ENCODE results near the gene ERCC2.

The ERCC2 gene

GRCh38 chr19:45368127-45368526, 2.2 kb downstream of the ERCC2 start:
- peaks cover 8% of the 10 kb centered on the region for H3K36me3 ChIP-seq (ENCODE audit: control insufficient read depth, low read length)
- TF ChIP-seq EZH2phosphoT487 (IDR thresholded peaks at IDR 0.05; ENCODE audit: borderline replicate concordance, low read length) = no peak
- H3K4me3 ChIP-seq (ENCODE audit: low read length) = no peak overlapping the region

GRCh38 chr19:45364696-45365095, 5.7 kb downstream of the ERCC2 start:
- no peaks in the 10 kb centered on the region for H3F3A ChIP-seq (ENCODE audit: control insufficient read depth, insufficient read depth)
- no peak for TF ChIP-seq EZH2phosphoT487 (IDR thresholded peaks at IDR 0.05; ENCODE audit: borderline replicate concordance, low read length)
- no peak for TF ChIP-seq CTCF (IDR thresholded peaks at IDR 0.05; ENCODE audit: low read depth, low read length, poor library complexity, severe bottlenecking)
- H4K20me1 ChIP-seq (ENCODE audit: control insufficient read depth, insufficient read depth, low read depth, low read length) = no peaks in the 10 kb centered on the region
- peaks cover 8% of the 10 kb centered on the region for H3K79me2 ChIP-seq (ENCODE audit: control insufficient read depth, low read length)
- H3K4me2 ChIP-seq (ENCODE audit: low read length) = no peak overlapping the region
- peaks cover 15% of the 10 kb centered on the region for H3K36me3 ChIP-seq (ENCODE audit: control insufficient read depth, low read length)
- H3K4me1 ChIP-seq (ENCODE audit: control insufficient read depth, low read length) = peaks cover 6% of the 10 kb centered on the region
- no peaks in the 10 kb centered on the region for H3K9me3 ChIP-seq (ENCODE audit: control insufficient read depth, insufficient read depth, low read length)
- no peak overlapping the region for H3K4me3 ChIP-seq (ENCODE audit: low read length)
- H3K9me2 ChIP-seq (replicated peaks; ENCODE audit: control insufficient read depth, low read length) = no peaks in the 10 kb centered on the region
- no peak overlapping the region for H3K27ac ChIP-seq (ENCODE audit: low read depth, low read length)
- no peaks in the 10 kb centered on the region for H3K27me3 ChIP-seq (ENCODE audit: control insufficient read depth, low read length)

More at GRCh38 chr19:45368127-45368526, 2.2 kb downstream of the ERCC2 start:
- H3K4me1 ChIP-seq (ENCODE audit: control insufficient read depth, low read length) = peaks cover 16% of the 10 kb centered on the region
- H3K27ac ChIP-seq (ENCODE audit: low read depth, low read length) = no peak overlapping the region
- H3K4me2 ChIP-seq (ENCODE audit: low read length) = no peak overlapping the region
- H4K20me1 ChIP-seq (ENCODE audit: control insufficient read depth, insufficient read depth, low read depth, low read length) = no peaks in the 10 kb centered on the region
- no peaks in the 10 kb centered on the region for H3F3A ChIP-seq (ENCODE audit: control insufficient read depth, insufficient read depth)
- H3K9me3 ChIP-seq (ENCODE audit: control insufficient read depth, insufficient read depth, low read length) = no peaks in the 10 kb centered on the region
- no peaks in the 10 kb centered on the region for H3K9me2 ChIP-seq (replicated peaks; ENCODE audit: control insufficient read depth, low read length)
- no peaks in the 10 kb centered on the region for H3K27me3 ChIP-seq (ENCODE audit: control insufficient read depth, low read length)
- peaks cover 14% of the 10 kb centered on the region for H3K79me2 ChIP-seq (ENCODE audit: control insufficient read depth, low read length)

GRCh38 chr19:45363861-45364459, 6.4 kb downstream of the ERCC2 start:
- H3F3A ChIP-seq (ENCODE audit: control insufficient read depth, insufficient read depth) = no peaks in the 10 kb centered on the region
- H3K79me2 ChIP-seq (ENCODE audit: control insufficient read depth, low read length) = peaks cover 2% of the 10 kb centered on the region; the same call in 1 of the 2 replicates
- H3K4me2 ChIP-seq (ENCODE audit: low read length) = no peak overlapping the region
- H3K9me3 ChIP-seq (ENCODE audit: control insufficient read depth, insufficient read depth, low read length) = no peaks in the 10 kb centered on the region
- TF ChIP-seq CTCF (IDR thresholded peaks at IDR 0.05; ENCODE audit: low read depth, low read length, poor library complexity, severe bottlenecking) (no peak), EZH2phosphoT487 (IDR thresholded peaks at IDR 0.05; ENCODE audit: borderline replicate concordance, low read length) (no peak)
- H3K27me3 ChIP-seq (ENCODE audit: control insufficient read depth, low read length) = no peaks in the 10 kb centered on the region
- H3K27ac ChIP-seq (ENCODE audit: low read depth, low read length) = no peak overlapping the region
- H3K9me2 ChIP-seq (replicated peaks; ENCODE audit: control insufficient read depth, low read length) = no peaks in the 10 kb centered on the region
- no peak overlapping the region for H3K4me3 ChIP-seq (ENCODE audit: low read length)
- H4K20me1 ChIP-seq (ENCODE audit: control insufficient read depth, insufficient read depth, low read depth, low read length) = no peaks in the 10 kb centered on the region
- peaks cover 15% of the 10 kb centered on the region for H3K36me3 ChIP-seq (ENCODE audit: control insufficient read depth, low read length)
- 0 out of 2 replicates have a peak, but pooled peaks cover under 1% of the 10 kb centered on the region for H3K4me1 ChIP-seq (ENCODE audit: control insufficient read depth, low read length)

GRCh38 chr19:45362291-45362690, 8.1 kb downstream of the ERCC2 start:
- Histone ChIP-seq H3K4me1 (ENCODE audit: control insufficient read depth, low read length) (no peaks in the 10 kb centered on the region), H4K20me1 (ENCODE audit: control insufficient read depth, insufficient read depth, low read depth, low read length) (no peaks in the 10 kb centered on the region), H3K36me3 (ENCODE audit: control insufficient read depth, low read length) (peaks cover 7% of the 10 kb centered on the region), H3F3A (ENCODE audit: control insufficient read depth, insufficient read depth) (no peaks in the 10 kb centered on the region), H3K4me3 (ENCODE audit: low read length) (no peak overlapping the region), H3K79me2 (ENCODE audit: control insufficient read depth, low read length) (no peaks in the 10 kb centered on the region), H3K27me3 (ENCODE audit: control insufficient read depth, low read length) (no peaks in the 10 kb centered on the region), H3K9me2 (replicated peaks; ENCODE audit: control insufficient read depth, low read length) (no peaks in the 10 kb centered on the region), H3K4me2 (ENCODE audit: low read length) (no peak overlapping the region), H3K9me3 (ENCODE audit: control insufficient read depth, insufficient read depth, low read length) (no peaks in the 10 kb centered on the region), H3K27ac (ENCODE audit: low read depth, low read length) (no peak overlapping the region)
- no peak for TF ChIP-seq CTCF (IDR thresholded peaks at IDR 0.05; ENCODE audit: low read depth, low read length, poor library complexity, severe bottlenecking)
- no peak for TF ChIP-seq EZH2phosphoT487 (IDR thresholded peaks at IDR 0.05; ENCODE audit: borderline replicate concordance, low read length)

Data from DOHH2 (cell line).